Aorta (tissue), 5 donors: ENCODE measurements around the gene PDE6D. TPM values are rescaled to one million over a fixed set of nuclear protein-coding genes. Genes with fewer than 3 reads are reported as not detected.

Experiments used
- ATAC-seq: fragments of 200-7000 bp; cut with Tn5 transposase; one replicate; pipeline ENCODE4 v1.9.1; 2022; ENCODE audit warnings: moderate library complexity; ENCODE audit not compliant: low FRiP score
- DNase-seq, 2 donors: peaks; one replicate each; pipeline ENCODE4 v3.0.0-alpha.2; 2020
- H3K27ac ChIP-seq, 2 donors: one replicate each; pipeline ENCODE4 v1.5.1; 2013; ENCODE audit warnings: low read length in 2 of 2, mild to moderate bottlenecking in 2 of 2, moderate library complexity in 2 of 2, control low read depth in 1 of 2, inconsistent platforms in 1 of 2, low read depth in 1 of 2
- H3K27me3 ChIP-seq, 2 donors: one replicate each; pipeline ENCODE4 v1.6.1; 2013; ENCODE audit warnings: control low read depth in 1 of 2, low read length in 1 of 2, mild to moderate bottlenecking in 1 of 2, moderate library complexity in 1 of 2; ENCODE audit not compliant: insufficient read depth in 2 of 2, control insufficient read depth in 1 of 2
- H3K36me3 ChIP-seq, 2 donors: one replicate each; pipeline ENCODE4 v1.6.1; 2013; ENCODE audit warnings: control low read depth in 1 of 2, low read length in 1 of 2, mild to moderate bottlenecking in 1 of 2; ENCODE audit not compliant: insufficient read depth in 2 of 2, control insufficient read depth in 1 of 2
- H3K4me1 ChIP-seq, 2 donors: one replicate each; pipeline ENCODE4 v1.6.1; 2013; ENCODE audit warnings: low read length in 2 of 2, control low read depth in 1 of 2, mild to moderate bottlenecking in 1 of 2, moderate library complexity in 1 of 2; ENCODE audit not compliant: insufficient read depth in 2 of 2, control insufficient read depth in 1 of 2
- H3K4me3 ChIP-seq, 2 donors: one replicate each; pipeline ENCODE4 v1.5.1; 2013; ENCODE audit warnings: low read length in 2 of 2, control low read depth in 1 of 2, mild to moderate bottlenecking in 1 of 2
- H3K9me3 ChIP-seq: one replicate; pipeline ENCODE4 v1.6.1; 2013; ENCODE audit warnings: mild to moderate bottlenecking, low read length; ENCODE audit not compliant: control insufficient read depth
- WGBS, 2 donors: extraction: QIAGEN DNeasy Blood & Tissue Kit; methylation state at CpG; one replicate each; pipeline ENCODE4 v1.1.7; 2013; 5-methylcytosine and 5-hydroxymethylcytosine counted together
- intact Hi-C, 2 donors: fragments of 100-400 bp; cut with DNase I; formaldehyde crosslinking; loops; one replicate each; pipeline versions ENCODE4 v1.14.2 to v1.15.0; 2022
- polyA plus RNA-seq, 2 donors: library from polyadenylated mRNA; stranded (reverse); fragments of 200-250 nt; gene quantifications; one replicate each; pipeline ENCODE4 v1.2.3, GENCODE V29; 2013
- total RNA-seq, 2 donors: library from RNA; stranded (reverse); fragmentation: NEBNext Ultra II Directional; extraction: Animal tissue kit (Norgen Biotek cat#: 25700); gene quantifications; one replicate each; pipeline ENCODE4 v1.2.1, GENCODE V29; 2021
- donor health status: healthy with polysubstance abuse.
- donor health status: Bipolar disorder and iron deficiency.
- donor health status: DM: no; HTN: no; CAD: no.
- donor health status: DM: no; HTN: no; CAD: no.
- donor health status: DM: yes; HTN: yes; CAD: no.

Gene PDE6D
- total and polyA plus RNA-seq, 4 donors = 22.9 to 26.9 (median 24.8) TPM

DNA sequence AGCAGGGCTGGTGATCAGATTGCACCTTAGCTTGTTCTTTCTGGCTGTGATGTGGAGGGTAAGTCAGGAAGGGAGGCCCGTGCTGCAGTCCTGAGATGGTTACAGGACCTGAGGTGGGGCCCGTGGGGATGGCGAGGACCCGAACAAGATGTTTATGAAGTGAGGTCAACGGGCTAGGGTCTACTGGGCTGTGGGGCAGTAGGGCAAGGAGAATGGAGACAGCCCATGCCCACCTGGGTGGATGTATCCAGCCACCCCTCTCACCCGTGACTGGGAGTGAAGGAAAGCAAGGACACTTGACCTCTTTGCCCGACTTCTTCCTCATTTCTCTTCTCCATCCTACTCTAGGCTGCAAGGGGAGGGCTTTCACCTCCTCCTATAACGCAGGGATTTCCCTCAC, 54.8 kb downstream of the PDE6D start:
- Histone ChIP-seq H3K9me3 (no peaks in the 10 kb centered on the region), H3K4me3 (no peak overlapping the region), H3K27ac (no peak overlapping the region), H3K4me1 (no peaks in the 10 kb centered on the region), H3K27me3 (no peaks in the 10 kb centered on the region), H3K36me3 (peaks cover 0 to under 1% of the 10 kb centered on the region in 2 donors)
- DNase-seq = no peak
- 83 to 86% methylated on average over 8 of the region's 8 CpGs for WGBS, 2 donors
- intact Hi-C loops = no loop called here
- no peak for ATAC-seq

DNA sequence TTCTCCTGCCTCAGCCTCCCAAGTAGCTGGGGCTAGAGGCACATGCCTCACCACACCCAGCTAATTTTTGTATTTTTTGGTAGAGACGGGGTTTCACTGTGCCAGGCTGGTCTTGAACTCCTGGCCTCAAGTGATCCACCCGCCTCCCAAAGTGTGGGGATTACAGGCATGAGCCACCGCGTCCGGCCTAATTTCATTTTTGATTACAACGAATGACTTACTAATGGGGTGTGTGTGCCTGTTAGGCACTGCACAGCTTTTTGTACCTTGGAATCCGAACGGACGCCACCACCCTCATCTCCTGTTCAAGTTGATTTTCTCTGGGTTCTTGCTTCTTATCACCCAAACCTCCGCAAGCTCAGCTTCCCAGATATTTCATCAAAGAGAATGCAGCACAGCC, 55.6 kb downstream of the PDE6D start:
- DNase-seq (no peak), ATAC-seq (no peak)
- Histone ChIP-seq H3K4me3 (no peak overlapping the region), H3K36me3 (no peaks in the 10 kb centered on the region), H3K9me3 (no peaks in the 10 kb centered on the region), H3K4me1 (no peaks in the 10 kb centered on the region), H3K27me3 (no peaks in the 10 kb centered on the region), H3K27ac (no peak overlapping the region)
- WGBS, 2 donors = 90 to 93% methylated on average over 10 of the region's 10 CpGs
- intact Hi-C loops = no loop called here

DNA sequence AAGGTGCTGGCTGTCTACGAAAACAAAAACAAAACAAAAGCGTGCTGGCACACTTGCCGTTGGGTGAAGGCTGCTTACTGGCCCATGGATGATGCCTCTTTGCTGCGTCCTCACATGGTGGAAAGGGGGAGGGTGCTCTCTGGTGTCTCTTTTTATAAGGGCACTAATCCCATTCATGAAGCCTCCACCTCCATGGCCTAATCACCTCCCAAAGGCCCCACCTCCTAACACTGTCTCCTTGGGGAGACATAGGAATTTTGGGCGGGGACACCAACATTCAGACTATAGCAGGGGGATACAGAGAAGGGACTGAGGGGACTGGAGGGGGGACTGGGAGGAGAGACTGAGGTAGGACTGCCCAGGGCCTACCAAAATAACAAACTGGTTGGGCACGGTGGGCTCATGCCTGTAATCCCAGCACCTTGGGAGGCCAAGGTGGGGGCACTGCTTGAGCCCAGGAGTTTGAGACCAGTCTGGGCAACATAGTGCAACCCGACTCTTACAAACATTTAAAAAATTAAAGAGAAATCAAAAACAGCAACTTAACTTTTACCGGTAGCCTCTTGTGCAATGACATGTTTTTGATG, 58.3 kb downstream of the PDE6D start:
- no peak for ATAC-seq
- WGBS, 2 donors = 85 to 88% methylated on average over 8 of the region's 8 CpGs
- intact Hi-C loops = no loop called here
- Histone ChIP-seq H3K9me3 (no peaks in the 10 kb centered on the region), H3K36me3 (no peaks in the 10 kb centered on the region), H3K27me3 (no peaks in the 10 kb centered on the region), H3K4me1 (no peaks in the 10 kb centered on the region), H3K27ac (no peak overlapping the region), H3K4me3 (no peak overlapping the region)
- no peak for DNase-seq

DNA sequence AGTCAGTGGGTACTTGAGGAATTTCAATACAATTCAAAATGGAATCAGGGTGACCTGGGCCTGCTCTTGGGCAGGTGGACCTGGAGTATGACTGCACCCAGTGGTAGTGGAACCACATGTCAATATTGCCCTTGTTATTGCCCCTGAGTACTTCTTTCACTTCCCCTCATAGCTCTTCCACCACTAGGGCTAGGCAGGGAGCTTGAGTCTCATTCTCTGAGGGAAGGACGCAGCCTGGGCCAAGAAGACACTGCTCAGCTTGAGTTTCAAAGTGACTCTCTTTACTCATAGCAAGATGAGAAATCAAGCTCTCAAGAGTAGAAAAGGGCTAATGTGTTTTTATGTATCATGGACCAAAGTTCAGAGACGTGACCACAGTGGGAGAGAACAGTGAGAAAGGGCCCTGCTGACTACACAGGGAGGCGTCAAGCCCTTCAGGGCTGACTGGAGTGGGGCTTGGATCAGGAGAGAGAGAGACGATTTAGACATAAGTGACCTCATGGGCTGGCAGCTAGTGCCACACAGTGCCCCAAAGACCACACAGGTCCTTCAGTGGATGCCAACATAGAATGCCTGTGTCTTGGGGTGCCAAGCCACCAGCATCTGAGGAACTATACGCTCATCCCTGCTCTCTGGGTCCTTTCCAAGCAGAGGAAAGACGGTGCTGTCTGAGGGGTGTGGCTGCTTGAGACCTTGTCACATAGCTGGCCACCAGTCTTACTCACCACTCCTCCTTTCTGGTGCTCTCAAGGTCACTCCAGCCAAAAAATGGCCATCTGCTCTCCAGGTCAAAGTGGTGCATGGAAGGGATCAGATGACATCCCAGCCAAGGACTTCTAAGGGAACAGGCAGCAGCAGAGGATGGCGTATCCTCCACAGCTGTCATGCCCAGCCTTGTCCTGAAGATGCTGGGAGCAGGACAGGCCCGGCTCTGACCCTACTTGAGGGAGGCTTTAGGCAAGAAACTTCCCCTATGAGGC, 59.8 kb downstream of the PDE6D start:
- no peak overlapping the region for H3K4me3 ChIP-seq
- ATAC-seq (no peak), DNase-seq (no peak)
- H3K9me3 ChIP-seq = no peaks in the 10 kb centered on the region
- 76 to 77% methylated on average over 8 of the region's 8 CpGs for WGBS, 2 donors
- H3K27ac ChIP-seq = no peak overlapping the region
- no peaks in the 10 kb centered on the region for H3K4me1 ChIP-seq
- no peaks in the 10 kb centered on the region for H3K36me3 ChIP-seq
- no peaks in the 10 kb centered on the region for H3K27me3 ChIP-seq
- intact Hi-C loops = no loop called here

DNA sequence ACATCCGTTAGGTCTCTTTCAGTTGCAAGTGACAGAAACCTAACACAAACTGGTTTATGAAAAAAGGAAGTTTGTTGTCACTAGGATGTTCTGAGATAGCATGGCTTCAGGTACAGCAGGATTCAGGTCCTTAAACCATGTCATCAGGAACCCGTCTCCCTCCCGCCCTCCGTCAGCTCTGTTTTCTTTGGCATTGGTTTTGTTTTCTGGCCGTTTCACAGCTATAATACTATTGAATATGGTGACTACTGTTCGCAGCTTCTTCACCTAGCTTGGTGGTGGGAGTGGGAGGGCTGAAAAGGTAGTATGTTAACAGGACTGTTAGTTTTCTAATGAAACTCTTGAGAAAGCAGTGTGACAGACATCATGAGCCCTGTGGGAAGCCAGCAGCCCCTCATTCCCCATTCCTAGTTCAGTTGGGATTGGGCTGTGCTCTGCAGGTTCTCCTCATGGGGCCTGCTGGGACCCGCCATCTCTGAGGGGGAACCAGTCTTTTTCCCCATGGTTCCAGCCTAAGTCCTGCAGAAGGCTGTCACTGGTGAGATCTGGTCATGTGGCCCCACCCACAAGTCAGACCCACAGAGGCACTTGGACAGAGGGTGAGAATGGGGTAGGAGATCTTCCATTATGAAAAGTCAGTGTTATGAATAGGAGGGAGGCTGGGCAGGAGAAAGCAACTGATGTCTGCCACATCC, 60.6 kb downstream of the PDE6D start:
- ATAC-seq = no peak
- no peak overlapping the region for H3K27ac ChIP-seq
- no peaks in the 10 kb centered on the region for H3K27me3 ChIP-seq
- DNase-seq = no peak
- no peaks in the 10 kb centered on the region for H3K9me3 ChIP-seq
- 57 to 62% methylated on average over 7 of the region's 7 CpGs for WGBS, 2 donors
- H3K4me3 ChIP-seq = no peak overlapping the region
- intact Hi-C loops = no loop called here
- H3K4me1 ChIP-seq = no peaks in the 10 kb centered on the region
- H3K36me3 ChIP-seq = no peaks in the 10 kb centered on the region

DNA sequence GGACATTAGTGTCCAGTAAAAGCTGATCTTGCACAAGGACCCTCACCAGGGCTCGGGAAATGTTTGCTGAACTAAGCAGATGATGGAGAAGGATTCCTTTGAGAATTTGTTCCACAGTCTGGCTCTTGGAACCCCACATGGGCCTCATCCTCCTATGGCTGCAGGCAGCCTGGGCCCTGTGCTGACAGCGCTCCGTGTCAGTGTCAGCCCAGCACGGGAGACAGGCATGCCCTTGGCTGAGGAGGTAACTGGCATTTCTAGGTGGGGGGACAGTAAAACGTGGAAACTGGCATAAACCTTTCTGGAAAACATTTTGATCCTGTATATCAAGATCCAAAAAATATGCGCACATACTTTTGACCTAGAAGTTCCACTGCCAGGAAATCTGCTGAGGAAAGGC, 62.3 kb downstream of the PDE6D start:
- Histone ChIP-seq H3K27ac (no peak overlapping the region), H3K9me3 (no peaks in the 10 kb centered on the region), H3K27me3 (no peaks in the 10 kb centered on the region), H3K36me3 (no peaks in the 10 kb centered on the region), H3K4me1 (no peaks in the 10 kb centered on the region), H3K4me3 (no peak overlapping the region)
- WGBS, 2 donors = 72 to 81% methylated on average over 6 of the region's 6 CpGs
- intact Hi-C loops = no loop called here
- DNase-seq (no peak), ATAC-seq (no peak)

DNA sequence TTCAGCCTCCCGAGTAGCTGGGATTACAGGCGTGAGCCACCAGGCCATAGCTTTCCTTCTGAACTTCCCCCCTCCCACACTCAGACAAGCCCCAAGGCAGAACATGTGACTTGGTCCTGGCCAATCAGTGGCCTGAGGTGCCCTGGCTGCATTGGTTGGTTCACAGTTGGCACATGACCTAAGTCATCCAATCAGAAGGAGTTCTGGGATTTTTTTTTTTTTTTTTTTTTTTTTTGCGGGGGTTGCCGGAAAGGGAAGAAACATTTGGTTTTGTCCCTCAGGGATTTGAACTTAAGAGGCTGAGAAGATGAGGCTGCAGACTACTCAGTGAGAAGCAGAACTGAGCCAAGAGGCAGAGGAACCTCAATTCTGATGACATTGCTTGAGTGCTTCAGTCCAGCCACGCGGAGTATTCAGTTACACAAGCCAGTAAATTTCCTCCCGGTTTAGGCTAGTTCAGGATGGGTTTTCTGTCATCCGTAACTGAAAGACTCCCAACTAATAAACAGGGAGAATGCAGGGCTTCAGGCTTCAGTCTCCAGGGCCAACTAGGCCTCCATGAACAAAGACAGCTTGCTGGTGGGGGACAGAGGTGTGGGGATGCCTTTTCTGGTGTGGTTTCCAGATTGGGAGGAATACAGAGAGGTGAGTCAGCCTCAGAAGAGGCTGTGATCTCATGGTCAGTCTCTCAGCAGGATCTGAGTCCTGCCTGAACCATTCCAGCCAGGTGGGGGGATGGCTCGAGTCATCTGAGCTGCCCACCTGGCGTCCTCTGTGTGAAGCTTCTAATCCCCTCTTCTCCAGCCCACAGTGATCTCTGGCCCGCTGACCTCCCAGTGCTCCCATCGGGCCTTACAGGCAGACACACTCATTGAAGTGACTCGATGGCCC, 63.6 kb downstream of the PDE6D start:
- peak overlapping the region in 1 of 2 donors; percentile 41 for H3K27ac ChIP-seq
- 86 to 88% methylated on average over 13 of the region's 13 CpGs for WGBS, 2 donors
- H3K9me3 ChIP-seq = no peaks in the 10 kb centered on the region
- no peaks in the 10 kb centered on the region for H3K27me3 ChIP-seq
- no peak overlapping the region for H3K4me3 ChIP-seq
- no peaks in the 10 kb centered on the region for H3K36me3 ChIP-seq
- intact Hi-C loops = no loop called here
- no peak for ATAC-seq
- DNase-seq = peak in 1 of 2 donors; percentile 68
- H3K4me1 ChIP-seq = no peaks in the 10 kb centered on the region

DNA sequence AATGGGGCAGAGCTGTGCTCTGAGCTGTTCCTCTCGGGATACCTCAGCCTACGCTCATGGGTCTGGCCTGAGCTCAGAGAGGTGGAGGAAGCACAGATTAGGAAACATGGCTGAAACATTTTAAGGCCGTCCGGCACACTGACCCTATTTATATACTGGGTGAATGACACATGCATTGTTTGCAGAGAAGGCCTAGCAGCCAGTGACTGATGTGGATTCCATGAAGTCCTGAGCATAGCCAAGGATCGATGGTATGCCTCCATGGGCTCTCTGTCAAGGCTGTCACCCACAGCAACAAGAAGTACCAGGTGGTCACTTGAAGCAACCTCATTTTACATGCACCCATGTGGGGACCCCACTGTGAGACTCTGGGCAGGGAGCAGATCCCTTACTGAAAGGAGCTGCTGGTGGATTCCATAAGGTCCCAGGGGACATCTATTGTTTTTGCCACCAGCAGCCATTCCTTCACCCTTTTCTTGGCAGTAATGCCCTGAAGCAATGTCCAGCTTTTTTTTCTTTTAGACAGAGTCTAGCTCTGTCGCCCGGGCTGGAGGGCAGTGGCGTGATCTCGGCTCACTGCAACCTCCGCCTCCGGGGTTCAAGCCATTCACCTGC, 64.3 kb downstream of the PDE6D start:
- intact Hi-C loops = no loop called here
- DNase-seq (no peak), ATAC-seq (peak; percentile 1)
- Histone ChIP-seq H3K4me1 (no peaks in the 10 kb centered on the region), H3K9me3 (no peaks in the 10 kb centered on the region), H3K27me3 (no peaks in the 10 kb centered on the region), H3K36me3 (peaks cover 0 to 3% of the 10 kb centered on the region in 2 donors), H3K27ac (peak overlapping the region; percentile 33 to 91), H3K4me3 (no peak overlapping the region)
- 12% methylated on average over 11 of the region's 11 CpGs for WGBS, 2 donors
